Activated CD4-positive, alpha-beta T cell treated with anti-CD3 and anti-CD28 coated beads, Interleukin-2, amount 10 ng/mL, durations not matched to agents 24 days and 14 days (primary cell): ENCODE results near the gene GNAT1. TPM values are rescaled to one million over a fixed set of nuclear protein-coding genes. Genes with fewer than 3 reads are reported as not detected.

Experiments
- DNase-seq: peaks from one replicate; pipeline ENCODE4 v3.0.0; 2022
- H3K27ac Mint-ChIP-seq: one replicate; pipeline ENCODE4 v1.8.0; 2022; ENCODE audit warnings: mild to moderate bottlenecking, mixed read lengths
- H3K27me3 Mint-ChIP-seq: one replicate; pipeline ENCODE4 v1.8.0; 2022; ENCODE audit warnings: mixed read lengths
- H3K36me3 Mint-ChIP-seq: one replicate; pipeline ENCODE4 v1.8.0; 2022; ENCODE audit warnings: low read depth, mild to moderate bottlenecking, mixed read lengths
- H3K4me1 Mint-ChIP-seq: one replicate; pipeline ENCODE4 v1.8.0; 2021; ENCODE audit warnings: mixed read lengths
- H3K4me3 Mint-ChIP-seq: one replicate; pipeline ENCODE4 v1.8.0; 2022; ENCODE audit warnings: mild to moderate bottlenecking, moderate library complexity, mixed read lengths
- H3K9me3 Mint-ChIP-seq: one replicate; pipeline ENCODE4 v1.8.0; 2021; ENCODE audit warnings: mixed read lengths
- intact Hi-C: fragments of 100-400 bp; cut with micrococcal nuclease; formaldehyde crosslinking; loops from one replicate; pipeline ENCODE4 v1.15.1; 2023
- total RNA-seq: library from RNA; stranded (reverse); gene quantifications from 2 replicates; pipeline ENCODE4 v1.2.3, GENCODE V29; 2022

The GNAT1 gene
- total RNA-seq, 1 donor from 2014 or later: not detected

- H3K27me3 Mint-ChIP-seq: peaks cover 4% of the 10 kb centered on the region
- H3K4me3 Mint-ChIP-seq: no peak overlapping the region
- no peaks in the 10 kb centered on the region for H3K36me3 Mint-ChIP-seq
- no peaks in the 10 kb centered on the region for H3K4me1 Mint-ChIP-seq
- DNase-seq: no peak
- intact Hi-C loops: no loop called here
- H3K9me3 Mint-ChIP-seq: no peaks in the 10 kb centered on the region
- H3K27ac Mint-ChIP-seq: no peak overlapping the region
Observed at GRCh38 chr3:50167069-50167840, 24.2 kb upstream of the GNAT1 start.

GRCh38 chr3:50167841-50168209 is 23.6 kb upstream of the GNAT1 start:
- H3K9me3 Mint-ChIP-seq: no peaks in the 10 kb centered on the region
- H3K27ac Mint-ChIP-seq: no peak overlapping the region
- DNase-seq: no peak
- no peaks in the 10 kb centered on the region for H3K4me1 Mint-ChIP-seq
- H3K4me3 Mint-ChIP-seq: no peak overlapping the region
- intact Hi-C loops: no loop called here
- peaks cover 4% of the 10 kb centered on the region for H3K27me3 Mint-ChIP-seq
- no peaks in the 10 kb centered on the region for H3K36me3 Mint-ChIP-seq

- Mint-ChIP-seq H3K27ac (no peak overlapping the region), H3K4me3 (no peak overlapping the region), H3K27me3 (peaks cover 4% of the 10 kb centered on the region), H3K4me1 (no peaks in the 10 kb centered on the region), H3K36me3 (no peaks in the 10 kb centered on the region), H3K9me3 (no peaks in the 10 kb centered on the region)
- intact Hi-C loops: no loop called here
- DNase-seq: no peak
Observed at GRCh38 chr3:50168388-50168787, 23.0 kb upstream of the GNAT1 start.

- DNase-seq: no peak
- Mint-ChIP-seq H3K36me3 (no peaks in the 10 kb centered on the region), H3K27ac (no peak overlapping the region), H3K9me3 (no peaks in the 10 kb centered on the region), H3K4me3 (no peak overlapping the region), H3K4me1 (peaks cover 2% of the 10 kb centered on the region), H3K27me3 (peaks cover 4% of the 10 kb centered on the region)
- intact Hi-C loops: no loop called here
Observed at GRCh38 chr3:50168791-50169190, 22.6 kb upstream of the GNAT1 start.

GRCh38 chr3:50169232-50169832 is 22.1 kb upstream of the GNAT1 start:
- Mint-ChIP-seq H3K36me3 (no peaks in the 10 kb centered on the region), H3K27me3 (peaks cover 4% of the 10 kb centered on the region), H3K4me3 (no peak overlapping the region), H3K27ac (no peak overlapping the region), H3K4me1 (peaks cover 3% of the 10 kb centered on the region), H3K9me3 (no peaks in the 10 kb centered on the region)
- DNase-seq: no peak
- intact Hi-C loops: no loop called here

GRCh38 chr3:50169858-50170257 is 21.6 kb upstream of the GNAT1 start:
- Mint-ChIP-seq H3K36me3 (no peaks in the 10 kb centered on the region), H3K4me1 (peaks cover 3% of the 10 kb centered on the region), H3K4me3 (no peak overlapping the region), H3K27me3 (no peaks in the 10 kb centered on the region), H3K27ac (no peak overlapping the region), H3K9me3 (no peaks in the 10 kb centered on the region)
- no peak for DNase-seq
- intact Hi-C loops: no loop called here

GRCh38 chr3:50170689-50171088 is 20.7 kb upstream of the GNAT1 start:
- Mint-ChIP-seq H3K27ac (no peak overlapping the region), H3K27me3 (no peaks in the 10 kb centered on the region), H3K36me3 (no peaks in the 10 kb centered on the region), H3K9me3 (no peaks in the 10 kb centered on the region), H3K4me3 (no peak overlapping the region), H3K4me1 (peaks cover 3% of the 10 kb centered on the region)
- intact Hi-C loops: no loop called here
- DNase-seq: no peak

GRCh38 chr3:50171540-50172301 is 19.7 kb upstream of the GNAT1 start:
- peaks cover 3% of the 10 kb centered on the region for H3K4me1 Mint-ChIP-seq
- H3K27me3 Mint-ChIP-seq: no peaks in the 10 kb centered on the region
- intact Hi-C loops: no loop called here
- no peak overlapping the region for H3K27ac Mint-ChIP-seq
- no peak for DNase-seq
- H3K9me3 Mint-ChIP-seq: no peaks in the 10 kb centered on the region
- no peak overlapping the region for H3K4me3 Mint-ChIP-seq
- no peaks in the 10 kb centered on the region for H3K36me3 Mint-ChIP-seq

GRCh38 chr3:50172626-50173220 is 18.7 kb upstream of the GNAT1 start:
- no peak overlapping the region for H3K27ac Mint-ChIP-seq
- peaks cover 3% of the 10 kb centered on the region for H3K4me1 Mint-ChIP-seq
- H3K4me3 Mint-ChIP-seq: no peak overlapping the region
- H3K36me3 Mint-ChIP-seq: no peaks in the 10 kb centered on the region
- intact Hi-C loops: no loop called here
- DNase-seq: no peak
- H3K27me3 Mint-ChIP-seq: no peaks in the 10 kb centered on the region
- H3K9me3 Mint-ChIP-seq: no peaks in the 10 kb centered on the region

GRCh38 chr3:50173685-50174516 is 17.5 kb upstream of the GNAT1 start:
- Mint-ChIP-seq H3K36me3 (no peaks in the 10 kb centered on the region), H3K9me3 (no peaks in the 10 kb centered on the region), H3K4me1 (peaks cover 3% of the 10 kb centered on the region), H3K27me3 (no peaks in the 10 kb centered on the region), H3K4me3 (no peak overlapping the region), H3K27ac (no peak overlapping the region)
- DNase-seq: no peak
- intact Hi-C loops: no loop called here

- intact Hi-C loops: no loop called here
- Mint-ChIP-seq H3K27ac (no peak overlapping the region), H3K4me1 (peaks cover 3% of the 10 kb centered on the region), H3K36me3 (no peaks in the 10 kb centered on the region), H3K27me3 (no peaks in the 10 kb centered on the region), H3K4me3 (no peak overlapping the region), H3K9me3 (no peaks in the 10 kb centered on the region)
- no peak for DNase-seq
Observed at GRCh38 chr3:50174517-50174895, 16.9 kb upstream of the GNAT1 start.

GRCh38 chr3:50174947-50175524 is 16.4 kb upstream of the GNAT1 start:
- no peak for DNase-seq
- Mint-ChIP-seq H3K9me3 (no peaks in the 10 kb centered on the region), H3K27me3 (no peaks in the 10 kb centered on the region), H3K36me3 (no peaks in the 10 kb centered on the region), H3K4me1 (peaks cover 3% of the 10 kb centered on the region), H3K27ac (no peak overlapping the region), H3K4me3 (no peak overlapping the region)
- intact Hi-C loops: no loop called here

- Mint-ChIP-seq H3K4me3 (no peak overlapping the region), H3K4me1 (peaks cover 3% of the 10 kb centered on the region)
Observed at GRCh38 chr3:50177346-50177745, 14.1 kb upstream of the GNAT1 start.

More at GRCh38 chr3:50177346-50177745, 14.1 kb upstream of the GNAT1 start:
- no peak for DNase-seq
- H3K9me3 Mint-ChIP-seq: no peaks in the 10 kb centered on the region
- H3K27ac Mint-ChIP-seq: no peak overlapping the region
- H3K36me3 Mint-ChIP-seq: no peaks in the 10 kb centered on the region
- peaks cover 3% of the 10 kb centered on the region for H3K27me3 Mint-ChIP-seq
- intact Hi-C loops: no loop called here
